Osteocyte (in vitro differentiated cells): Measurements from ENCODE around the gene BPIFB1. TPM values are rescaled to one million over a fixed set of nuclear protein-coding genes. Genes with fewer than 3 reads are reported as not detected.

Experiments
- DNase-seq: peaks from one replicate; pipeline ENCODE4 v3.0.0; 2021; ENCODE audit warnings: mixed read lengths; ENCODE audit not compliant: unreplicated experiment; ENCODE audit errors: extremely low spot score
- H3K27ac Mint-ChIP-seq: one replicate; pipeline ENCODE4 v1.8.0; 2021; ENCODE audit warnings: mild to moderate bottlenecking, mixed read lengths; ENCODE audit not compliant: unreplicated experiment
- H3K27me3 Mint-ChIP-seq: one replicate; pipeline ENCODE4 v1.8.0; 2021; ENCODE audit warnings: mixed read lengths; ENCODE audit not compliant: unreplicated experiment
- H3K36me3 Mint-ChIP-seq: one replicate; pipeline ENCODE4 v1.8.0; 2021; ENCODE audit warnings: mixed read lengths; ENCODE audit not compliant: unreplicated experiment
- H3K4me1 Mint-ChIP-seq: one replicate; pipeline ENCODE4 v1.8.0; 2021; ENCODE audit warnings: mixed read lengths; ENCODE audit not compliant: unreplicated experiment
- H3K4me3 Mint-ChIP-seq: one replicate; pipeline ENCODE4 v1.8.0; 2021; ENCODE audit warnings: mild to moderate bottlenecking, moderate library complexity, mixed read lengths; ENCODE audit not compliant: unreplicated experiment
- H3K9me3 Mint-ChIP-seq: one replicate; pipeline ENCODE4 v1.8.0; 2021; ENCODE audit warnings: mixed read lengths; ENCODE audit not compliant: unreplicated experiment
- CTCF ChIP-seq: fragments of 200-600 bp; sonication (generic); IDR thresholded peaks from 2 replicates; pipeline ENCODE4 v1.5.0; 2021; ENCODE audit warnings: antibody characterized with exemption, mild to moderate bottlenecking, moderate library complexity
- total RNA-seq: library from RNA; stranded (reverse); gene quantifications from 2 replicates; pipeline ENCODE4 v1.2.1, GENCODE V29; 2021

Gene BPIFB1
- total RNA-seq, 1 donor from 2014 or later = not detected

- Mint-ChIP-seq H3K4me1 (no peaks in the 10 kb centered on the region), H3K9me3 (no peaks in the 10 kb centered on the region), H3K27ac (no peak overlapping the region), H3K27me3 (peaks cover 36% of the 10 kb centered on the region), H3K4me3 (no peak overlapping the region), H3K36me3 (no peaks in the 10 kb centered on the region)
- no peak for DNase-seq
- TF ChIP-seq CTCF = no peak
Observed at GRCh38 chr20:33275871-33276270, 7.1 kb upstream of the BPIFB1 start.

GRCh38 chr20:33276303-33277113, 6.5 kb upstream of the BPIFB1 start:
- Mint-ChIP-seq H3K4me1 (no peaks in the 10 kb centered on the region), H3K27me3 (peaks cover 32% of the 10 kb centered on the region), H3K9me3 (no peaks in the 10 kb centered on the region), H3K4me3 (no peak overlapping the region), H3K36me3 (no peaks in the 10 kb centered on the region), H3K27ac (no peak overlapping the region)
- no peak for DNase-seq
- no peak for TF ChIP-seq CTCF

- no peak for DNase-seq
- Mint-ChIP-seq H3K4me1 (no peaks in the 10 kb centered on the region), H3K36me3 (no peaks in the 10 kb centered on the region), H3K4me3 (no peak overlapping the region), H3K9me3 (no peaks in the 10 kb centered on the region), H3K27ac (no peak overlapping the region), H3K27me3 (peaks cover 22% of the 10 kb centered on the region)
- no peak for TF ChIP-seq CTCF
Observed at GRCh38 chr20:33277471-33278441, 5.3 kb upstream of the BPIFB1 start.

GRCh38 chr20:33278700-33279099, 4.3 kb upstream of the BPIFB1 start:
- H3K4me1 Mint-ChIP-seq = no peaks in the 10 kb centered on the region
- no peak overlapping the region for H3K4me3 Mint-ChIP-seq
- H3K27me3 Mint-ChIP-seq = peaks cover 19% of the 10 kb centered on the region
- H3K27ac Mint-ChIP-seq = no peak overlapping the region
- no peak for DNase-seq
- no peaks in the 10 kb centered on the region for H3K36me3 Mint-ChIP-seq
- H3K9me3 Mint-ChIP-seq = no peaks in the 10 kb centered on the region
- no peak for TF ChIP-seq CTCF
